ENCODE data around the gene NGF. TPM values are rescaled to one million over a fixed set of nuclear protein-coding genes. Genes with fewer than 3 reads are reported as not detected.

Gene NGF
- total and polyA plus RNA-seq, 2 of the 4 experiments (the other 2 are of a cell fraction), result 12.5 to 21.7 TPM

GRCh38 chr1:115365738-115366137 lies 27.7 kb upstream of the NGF start:
- ChIA-PET POLR2A (ENCODE audit: unreplicated experiment) (no interaction called here), CTCF (interaction anchor here (1.6 kb wide), 1 partner anchor 33 kb away, joined by 3 read pairs; no protein-coding TSS in a partner anchor)
- no peak for ATAC-seq (ENCODE audit: low read depth)
- Histone ChIP-seq H3K9ac (ENCODE audit: low read depth, low read length) (no peak overlapping the region), H3K4me2 (ENCODE audit: low read depth, low read length) (no peak overlapping the region), H3K18ac (ENCODE audit: low read depth, low read length) (no peak overlapping the region), H3K4ac (ENCODE audit: low read depth, low read length) (peak overlapping the region; percentile 41), H4K5ac (ENCODE audit: low read depth, low read length) (no peak overlapping the region), H3K56ac (ENCODE audit: extremely low read depth, insufficient read depth, low read length) (no peak overlapping the region), H3K27ac (ENCODE audit: insufficient read depth, low read length) (no peak overlapping the region), H4K91ac (ENCODE audit: insufficient read depth, low read depth, low read length) (peak overlapping the region; percentile 57; the same call in 1 of the 2 replicates), H2BK15ac (ENCODE audit: low read depth, low read length) (peak overlapping the region; percentile 84), H2AFZ (replicated peaks; ENCODE audit: low read length, poor library complexity) (no peak overlapping the region), H3K4me1 (ENCODE audit: control insufficient read depth, insufficient read depth, low read length) (peaks cover 15% of the 10 kb centered on the region), H2BK120ac (ENCODE audit: low read depth, low read length) (no peak overlapping the region; the same call in 1 of the 2 replicates), H3K14ac (replicated peaks; ENCODE audit: low read depth, low read length) (no peak overlapping the region), H3K4me3 (ENCODE audit: insufficient read depth, low read depth, low read length) (no peak overlapping the region), H3K9me3 (ENCODE audit: control insufficient read depth, insufficient read depth, low read length) (no peaks in the 10 kb centered on the region; the same call in 1 of the 2 replicates), H2AK9ac (replicated peaks; ENCODE audit: low read depth, low read length, poor library complexity) (no peak overlapping the region), H2BK20ac (ENCODE audit: low read depth, low read length) (peak overlapping the region; percentile 42), H2BK5ac (ENCODE audit: low read depth, low read length, poor library complexity, severe bottlenecking) (no peak overlapping the region), H3K79me1 (ENCODE audit: low read depth in 1 of 2, low read length in 2 of 2) (no peaks in the 10 kb centered on the region), H3K9me1 (ENCODE audit: insufficient read depth, low read length) (peaks cover 11% of the 10 kb centered on the region), H4K20me1 (ENCODE audit: insufficient read depth, low read length) (no peaks in the 10 kb centered on the region), H3K27me3 (ENCODE audit: control insufficient read depth, insufficient read depth, low read length) (no peaks in the 10 kb centered on the region), H4K8ac (ENCODE audit: low read depth in 2 of 2, low read length in 2 of 2) (no peak overlapping the region), H3K36me3 (ENCODE audit: control insufficient read depth, insufficient read depth, low read length) (no peaks in the 10 kb centered on the region), H2AK5ac (ENCODE audit: low read depth, low read length) (peak overlapping the region; percentile 67; the same call in 1 of the 2 replicates), H3K23ac (ENCODE audit: low read depth, low read length) (no peak overlapping the region)
- dilution Hi-C loops (cut with HindIII; ENCODE audit: low sequenced_read_pairs, unreplicated experiment), result no loop called here
- TF ChIP-seq BHLHE40 (IDR thresholded peaks at IDR 0.05; ENCODE audit: low read depth, low read length), result no peak
- TF ChIP-seq, protein P1, sequence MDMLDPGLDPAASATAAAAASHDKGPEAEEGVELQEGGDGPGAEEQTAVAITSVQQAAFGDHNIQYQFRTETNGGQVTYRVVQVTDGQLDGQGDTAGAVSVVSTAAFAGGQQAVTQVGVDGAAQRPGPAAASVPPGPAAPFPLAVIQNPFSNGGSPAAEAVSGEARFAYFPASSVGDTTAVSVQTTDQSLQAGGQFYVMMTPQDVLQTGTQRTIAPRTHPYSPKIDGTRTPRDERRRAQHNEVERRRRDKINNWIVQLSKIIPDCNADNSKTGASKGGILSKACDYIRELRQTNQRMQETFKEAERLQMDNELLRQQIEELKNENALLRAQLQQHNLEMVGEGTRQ (IDR thresholded peaks at IDR 0.05; ENCODE audit: low read depth, low read length), result no peak
- TF ChIP-seq MXI1 (IDR thresholded peaks at IDR 0.05; ENCODE audit: borderline replicate concordance, low read depth, low read length), result no peak
- TF ChIP-seq FOS (IDR thresholded peaks at IDR 0.05; ENCODE audit: low read depth, low read length), result no peak
- no peak for TF ChIP-seq NFE2L2 (IDR thresholded peaks at IDR 0.05; ENCODE audit: low read depth, low read length)
- no peak for DNase-seq
- intact Hi-C loops (cut with micrococcal nuclease), result no loop called here
- BruUV-seq (replicated peaks), result no TSS peak
- in situ Hi-C loops (cut with MboI; ENCODE audit: low sequenced_read_pairs), result no loop called here
- WGBS, 2 experiments (ENCODE audit: extremely low coverage in 2 of 2, insufficient read length in 1 of 2), result no CpG with 5 or more reads among the region's 5 CpGs

All from IMR-90 (cell line).